GM21526 (cell line): Measurements from ENCODE around the gene GSTO1.
"Not testable (repeated sequence)": the region's sequence is repeated elsewhere in the genome, so short reads cannot be mapped to it uniquely, and the experiment has no call there.

Source experiments
- ATAC-seq: cut with Tn5 transposase; IDR thresholded peaks from one replicate; pipeline ENCODE4 v1.9.1; 2021; ENCODE audit warnings: moderate library complexity; ENCODE audit not compliant: unreplicated experiment, low FRiP score

Gene GSTO1

GRCh38 chr10:104254493-104255310 lies at the start of gene GSTO1:
TSS of gene GSTO1 (plus strand) at chr10:104254892. CDS start at chr10:104254929, 37 bp downstream.
- peak; percentile 69 for ATAC-seq

GRCh38 chr10:104208730-104209129 lies 46.0 kb upstream of the GSTO1 start:
- no peak for ATAC-seq

- ATAC-seq, result peak; percentile 59
These were observed 45.0 kb upstream of the GSTO1 start for GRCh38 chr10:104209575-104210198.

- ATAC-seq, result no peak
These were observed 38.1 kb upstream of the GSTO1 start for GRCh38 chr10:104216631-104217030.

- no peak for ATAC-seq
These were observed 35.9 kb upstream of the GSTO1 start for GRCh38 chr10:104218751-104219150.

- no peak for ATAC-seq
These were observed 34.2 kb upstream of the GSTO1 start for GRCh38 chr10:104220522-104220921.

- ATAC-seq, result no peak
These were observed 31.4 kb upstream of the GSTO1 start for GRCh38 chr10:104223304-104223703.

- ATAC-seq, result no peak
These were observed 24.2 kb upstream of the GSTO1 start for GRCh38 chr10:104230490-104230889.

- peak; percentile 100 for ATAC-seq
These were observed 22.7 kb upstream of the GSTO1 start, which contains the start of gene CFAP43 for GRCh38 chr10:104231784-104232612. TSS of gene CFAP43 (minus strand) at chr10:104232364. CDS start at chr10:104232246, 118 bp downstream.

- ATAC-seq, result peak; percentile 20
These were observed 22.0 kb upstream of the GSTO1 start for GRCh38 chr10:104232613-104233102.

GRCh38 chr10:104233817-104234216 lies 20.9 kb upstream of the GSTO1 start:
- no peak for ATAC-seq

- no peak for ATAC-seq
These were observed 19.8 kb upstream of the GSTO1 start for GRCh38 chr10:104234934-104235333.

- ATAC-seq, result no peak
These were observed 18.9 kb upstream of the GSTO1 start for GRCh38 chr10:104235801-104236200.

GRCh38 chr10:104240078-104240477 lies 14.6 kb upstream of the GSTO1 start:
- ATAC-seq, result no peak

- ATAC-seq, result no peak
These were observed 12.1 kb upstream of the GSTO1 start for GRCh38 chr10:104242545-104242944.

- ATAC-seq, result not testable (repeated sequence)
These were observed 11.7 kb upstream of the GSTO1 start for GRCh38 chr10:104243009-104243408.

GRCh38 chr10:104243512-104243911 lies 11.2 kb upstream of the GSTO1 start:
- ATAC-seq, result no peak

- no peak for ATAC-seq
These were observed 9.5 kb upstream of the GSTO1 start for GRCh38 chr10:104245066-104245632.

- ATAC-seq, result no peak
These were observed 7.7 kb upstream of the GSTO1 start for GRCh38 chr10:104246976-104247375.

- no peak for ATAC-seq
These were observed 7.1 kb upstream of the GSTO1 start for GRCh38 chr10:104247513-104248146.
